H9 (cell line): ENCODE measurements around the gene LBHD2. TPM values are rescaled to one million over a fixed set of nuclear protein-coding genes. Genes with fewer than 3 reads are reported as not detected.
A peak's percentile ranks its signal among the peaks of the same experiment; 100 is the strongest.

Experiments
- DNase-seq: peaks from one replicate; pipeline ENCODE4 v3.0.0-alpha.2; 2017
- H2AFZ ChIP-seq: one replicate; pipeline ENCODE4 v1.6.1; 2013; ENCODE audit warnings: mild to moderate bottlenecking, low read length, control low read depth, moderate library complexity
- H2AK5ac ChIP-seq: 2 replicates; pipeline ENCODE4 v1.6.1; 2013; ENCODE audit warnings: low read length, control low read depth, mixed read lengths; ENCODE audit not compliant: insufficient read length
- H2BK120ac ChIP-seq: one replicate; pipeline ENCODE4 v1.6.1; 2013; ENCODE audit warnings: low read depth, mild to moderate bottlenecking, low read length, control low read depth, inconsistent platforms; ENCODE audit not compliant: poor library complexity, severe bottlenecking
- H2BK12ac ChIP-seq: 2 replicates; pipeline ENCODE4 v1.6.1; 2013; ENCODE audit warnings: low read length, control low read depth, mixed read lengths, low read depth; ENCODE audit not compliant: insufficient read length
- H2BK15ac ChIP-seq: 2 replicates; pipeline ENCODE4 v1.6.1; 2013; ENCODE audit warnings: low read depth, low read length, control low read depth
- H2BK20ac ChIP-seq: one replicate; pipeline ENCODE4 v1.6.1; 2013; ENCODE audit warnings: low read depth, mild to moderate bottlenecking, low read length, control low read depth, inconsistent platforms; ENCODE audit not compliant: poor library complexity, severe bottlenecking
- H2BK5ac ChIP-seq: 2 replicates; pipeline ENCODE4 v1.6.1; 2013; ENCODE audit warnings: low read length, control low read depth, mixed read lengths; ENCODE audit not compliant: insufficient read length
- H3K14ac ChIP-seq: 2 replicates; pipeline ENCODE4 v1.6.1; 2013; ENCODE audit warnings: low read length, control low read depth; ENCODE audit not compliant: insufficient read depth
- H3K18ac ChIP-seq: 2 replicates; pipeline ENCODE4 v1.6.1; 2013; ENCODE audit warnings: low read depth, mild to moderate bottlenecking, mixed read lengths, low read length, control low read depth; ENCODE audit not compliant: insufficient read length
- H3K23ac ChIP-seq: 2 replicates; pipeline ENCODE4 v1.6.1; 2013; ENCODE audit warnings: low read length, control low read depth, mixed read lengths, low read depth; ENCODE audit not compliant: insufficient read length
- H3K23me2 ChIP-seq: 2 replicates; pipeline ENCODE4 v1.6.1; 2013; ENCODE audit warnings: low read depth, mild to moderate bottlenecking, mixed read lengths, low read length, control low read depth; ENCODE audit not compliant: insufficient read length, poor library complexity, severe bottlenecking
- H3K27ac ChIP-seq: 2 replicates; pipeline ENCODE4 v1.5.1; 2013; ENCODE audit warnings: low read length, control low read depth, mixed read lengths, low read depth; ENCODE audit not compliant: insufficient read length
- H3K27me3 ChIP-seq: 2 replicates; pipeline ENCODE4 v1.6.1; 2013; ENCODE audit warnings: low read length, control low read depth, inconsistent platforms; ENCODE audit not compliant: insufficient read depth
- H3K4ac ChIP-seq: 2 replicates; pipeline ENCODE4 v1.6.1; 2013; ENCODE audit warnings: low read depth, mild to moderate bottlenecking, control low read depth, inconsistent platforms, low read length, moderate library complexity
- H3K4me1 ChIP-seq: 2 replicates; pipeline ENCODE4 v1.6.1; 2013; ENCODE audit warnings: low read length, control low read depth, inconsistent platforms; ENCODE audit not compliant: insufficient read depth
- H3K4me2 ChIP-seq: 2 replicates; pipeline ENCODE4 v1.6.1; 2013; ENCODE audit warnings: low read length, control low read depth, mixed read lengths; ENCODE audit not compliant: insufficient read length, insufficient read depth
- H3K56ac ChIP-seq: 2 replicates; pipeline ENCODE4 v1.6.1; 2013; ENCODE audit warnings: low read depth, mild to moderate bottlenecking, mixed read lengths, low read length, control low read depth; ENCODE audit not compliant: insufficient read length
- H3K79me1 ChIP-seq: 2 replicates; pipeline ENCODE4 v1.6.1; 2013; ENCODE audit warnings: low read depth, mild to moderate bottlenecking, moderate library complexity, low read length, control low read depth, inconsistent platforms; ENCODE audit not compliant: insufficient read depth, poor library complexity, severe bottlenecking
- H3K79me2 ChIP-seq: 2 replicates; pipeline ENCODE4 v1.6.1; 2013; ENCODE audit warnings: low read length, control low read depth, inconsistent platforms; ENCODE audit not compliant: insufficient read depth
- H3K9ac ChIP-seq: 2 replicates; pipeline ENCODE4 v1.6.1; 2013; ENCODE audit warnings: low read length, control low read depth, mixed read lengths; ENCODE audit not compliant: insufficient read length; ENCODE audit errors: extremely low read depth
- H3K9me3 ChIP-seq: one replicate; pipeline ENCODE4 v1.6.1; 2013; ENCODE audit warnings: low read depth, low read length, inconsistent platforms; ENCODE audit not compliant: control insufficient read depth
- H3T11ph ChIP-seq: one replicate; pipeline ENCODE4 v1.6.1; 2013; ENCODE audit warnings: mild to moderate bottlenecking, low read length, control low read depth, inconsistent platforms
- H4K20me1 ChIP-seq: one replicate; pipeline ENCODE4 v1.6.1; 2013; ENCODE audit not compliant: control insufficient read depth, insufficient read length, insufficient read depth
- H4K5ac ChIP-seq: 2 replicates; pipeline ENCODE4 v1.6.1; 2013; ENCODE audit warnings: low read depth, mild to moderate bottlenecking, mixed read lengths, low read length, control low read depth; ENCODE audit not compliant: insufficient read length
- H4K8ac ChIP-seq: replicated peaks from 2 replicates; pipeline ENCODE4 v1.6.1; 2013; ENCODE audit warnings: low read length, control low read depth, mixed read lengths, low read depth; ENCODE audit not compliant: insufficient read length
- H4K91ac ChIP-seq: 2 replicates; pipeline ENCODE4 v1.6.1; 2013; ENCODE audit warnings: low read depth, mild to moderate bottlenecking, moderate library complexity, mixed read lengths, low read length, control low read depth; ENCODE audit not compliant: insufficient read length
- H3K27ac Mint-ChIP-seq, 3 experiments: 2 replicates in 2 of 3; 3 replicates in 1 of 3; pipeline ENCODE4 v1.8.0; 2020 to 2021; ENCODE audit warnings: mixed read lengths in 3 of 3, mild to moderate bottlenecking in 1 of 3, moderate library complexity in 1 of 3
- H3K27me3 Mint-ChIP-seq: 2 replicates; pipeline ENCODE4 v1.8.0; 2021; ENCODE audit warnings: low read depth, mild to moderate bottlenecking, moderate library complexity, mixed read lengths
- H3K36me3 Mint-ChIP-seq, 3 experiments: 2 replicates in 2 of 3; 3 replicates in 1 of 3; pipeline ENCODE4 v1.8.0; 2020 to 2021; ENCODE audit warnings: low read depth in 3 of 3, mixed read lengths in 3 of 3; ENCODE audit not compliant: insufficient read depth in 1 of 3
- H3K4me1 Mint-ChIP-seq, 2 experiments: 2 replicates each; pipeline ENCODE4 v1.8.0; 2020; ENCODE audit warnings: mixed read lengths in 2 of 2
- H3K4me3 Mint-ChIP-seq, 2 experiments: 2 replicates in 1 of 2; 3 replicates in 1 of 2; pipeline ENCODE4 v1.8.0; 2020 to 2021; ENCODE audit warnings: mild to moderate bottlenecking in 2 of 2, mixed read lengths in 2 of 2, moderate library complexity in 1 of 2
- H3K9me3 Mint-ChIP-seq, 2 experiments: 2 replicates in 1 of 2; 3 replicates in 1 of 2; pipeline ENCODE4 v1.8.0; 2020; ENCODE audit warnings: mild to moderate bottlenecking in 2 of 2, mixed read lengths in 2 of 2, moderate library complexity in 1 of 2
- WGBS: extraction: QIAGEN DNeasy Blood & Tissue Kit; methylation state at CpG from one replicate; pipeline ENCODE4 v1.1.7; 2013; ENCODE audit warnings: missing lambda C conversion rate, low lambda C conversion rate, mixed read lengths; ENCODE audit not compliant: insufficient read length; ENCODE audit errors: extremely low coverage; 5-methylcytosine and 5-hydroxymethylcytosine counted together
- total RNA-seq: library from RNA; stranded (reverse); gene quantifications from 2 replicates; pipeline ENCODE4 v1.2.1, GENCODE V29; 2021
- TF ChIP-seq, protein P1 (sequence below): fragments of 200-600 bp; sonication (generic); conservative IDR thresholded peaks from 3 replicates; pipeline ENCODE4 v1.8.0; 2021; ENCODE audit warnings: antibody characterized with exemption, mild to moderate bottlenecking

LBHD2 gene
- total RNA-seq, 1 experiment from 2014 or later: not detected

DNA sequence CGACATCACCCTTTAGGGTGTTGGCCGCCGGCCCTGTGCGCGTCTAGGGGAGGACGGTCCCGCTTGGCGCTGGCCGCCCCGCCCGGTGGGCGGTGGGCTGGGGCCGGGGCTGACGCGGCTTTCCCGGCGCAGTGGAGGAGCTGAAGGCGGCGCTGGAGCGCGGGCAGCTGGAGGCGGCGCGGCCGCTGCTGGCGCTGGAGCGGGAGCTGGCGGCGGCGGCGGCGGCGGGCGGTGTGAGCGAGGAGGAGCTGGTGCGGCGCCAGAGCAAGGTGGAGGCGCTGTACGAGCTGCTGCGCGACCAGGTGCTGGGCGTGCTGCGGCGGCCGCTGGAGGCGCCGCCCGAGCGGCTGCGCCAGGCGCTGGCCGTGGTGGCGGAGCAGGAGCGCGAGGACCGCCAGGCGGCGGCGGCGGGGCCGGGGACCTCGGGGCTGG, 42.9 kb downstream of the LBHD2 start:
- Histone ChIP-seq H2AK5ac (no peak overlapping the region), H4K91ac (no peak overlapping the region), H3K4ac (no peak overlapping the region), H3K18ac (no peak overlapping the region), H3K4me1 (no peaks in the 10 kb centered on the region), H2BK15ac (no peak overlapping the region), H3K14ac (no peak overlapping the region), H3K79me1 (no peaks in the 10 kb centered on the region), H2BK5ac (no peak overlapping the region), H4K5ac (no peak overlapping the region), H2BK120ac (no peak overlapping the region), H2BK20ac (no peak overlapping the region), H3K4me2 (peak overlapping the region; percentile 9), H3K23me2 (no peaks in the 10 kb centered on the region), H3K27me3 (no peaks in the 10 kb centered on the region), H4K20me1 (peaks cover 9% of the 10 kb centered on the region), H3K27ac (no peak overlapping the region), H4K8ac (no peak overlapping the region), H2AFZ (no peak overlapping the region), H3K9me3 (no peaks in the 10 kb centered on the region), H3T11ph (no peak overlapping the region), H2BK12ac (no peak overlapping the region), H3K23ac (no peak overlapping the region), H3K9ac (no peak overlapping the region), H3K56ac (no peak overlapping the region), H3K79me2 (no peaks in the 10 kb centered on the region)
- Mint-ChIP-seq H3K4me3 (peak overlapping the region; percentile 29 to 73; a peak in 2 of 5 replicates), H3K27ac (no peak overlapping the region), H3K27me3 (peaks cover 41% of the 10 kb centered on the region), H3K4me1 (peaks cover 15 to 26% of the 10 kb centered on the region in 2 experiments), H3K9me3 (no peaks in the 10 kb centered on the region), H3K36me3 (peaks cover 0 to 5% (median 0%) of the 10 kb centered on the region in 3 experiments; a peak in 4 of 7 replicates)
- no CpG with 5 or more reads among the region's 62 CpGs for WGBS
- TF ChIP-seq, protein P1, sequence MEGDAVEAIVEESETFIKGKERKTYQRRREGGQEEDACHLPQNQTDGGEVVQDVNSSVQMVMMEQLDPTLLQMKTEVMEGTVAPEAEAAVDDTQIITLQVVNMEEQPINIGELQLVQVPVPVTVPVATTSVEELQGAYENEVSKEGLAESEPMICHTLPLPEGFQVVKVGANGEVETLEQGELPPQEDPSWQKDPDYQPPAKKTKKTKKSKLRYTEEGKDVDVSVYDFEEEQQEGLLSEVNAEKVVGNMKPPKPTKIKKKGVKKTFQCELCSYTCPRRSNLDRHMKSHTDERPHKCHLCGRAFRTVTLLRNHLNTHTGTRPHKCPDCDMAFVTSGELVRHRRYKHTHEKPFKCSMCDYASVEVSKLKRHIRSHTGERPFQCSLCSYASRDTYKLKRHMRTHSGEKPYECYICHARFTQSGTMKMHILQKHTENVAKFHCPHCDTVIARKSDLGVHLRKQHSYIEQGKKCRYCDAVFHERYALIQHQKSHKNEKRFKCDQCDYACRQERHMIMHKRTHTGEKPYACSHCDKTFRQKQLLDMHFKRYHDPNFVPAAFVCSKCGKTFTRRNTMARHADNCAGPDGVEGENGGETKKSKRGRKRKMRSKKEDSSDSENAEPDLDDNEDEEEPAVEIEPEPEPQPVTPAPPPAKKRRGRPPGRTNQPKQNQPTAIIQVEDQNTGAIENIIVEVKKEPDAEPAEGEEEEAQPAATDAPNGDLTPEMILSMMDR: peak; percentile 44; the same call in 2 of the 3 replicates
- DNase-seq: peak; percentile 82
